ENCODE results near the gene TNXB. TPM values are rescaled to one million over a fixed set of nuclear protein-coding genes. Genes with fewer than 3 reads are reported as not detected.

TNXB gene
- polyA plus RNA-seq, 1 donor from 2014 or later = 3.3 TPM

GRCh38 chr6:32058511-32058963 is 50.6 kb downstream of the TNXB start:
- Histone ChIP-seq H3K27me3 (ENCODE audit: insufficient read depth, low read depth, low read length) (no peaks in the 10 kb centered on the region), H4K20me1 (ENCODE audit: insufficient read depth) (no peaks in the 10 kb centered on the region), H3K9ac (ENCODE audit: low read length) (no peak overlapping the region), H3K36me3 (ENCODE audit: insufficient read depth, low read length) (no peaks in the 10 kb centered on the region), H3K9me3 (ENCODE audit: low read length) (no peaks in the 10 kb centered on the region), H3F3A (ENCODE audit: insufficient read depth, low read length, poor library complexity, severe bottlenecking) (no peaks in the 10 kb centered on the region), H3K4me2 (ENCODE audit: low read length) (no peak overlapping the region), H3K9me2 (ENCODE audit: insufficient read depth, low read length) (no peaks in the 10 kb centered on the region), H3K4me3 (ENCODE audit: low read length) (no peak overlapping the region), H3K27ac (ENCODE audit: low read length) (no peak overlapping the region), H2AFZ (ENCODE audit: low read depth, low read length) (no peak overlapping the region), H3K79me2 (replicated peaks; ENCODE audit: insufficient read depth, low read length) (no peaks in the 10 kb centered on the region)
- TF ChIP-seq REST (IDR thresholded peaks at IDR 0.05; ENCODE audit: borderline replicate concordance) (no peak), SMC3 (conservative IDR thresholded peaks at IDR 0.05; ENCODE audit: poor library complexity) (no peak), POLR2AphosphoS5 (IDR thresholded peaks at IDR 0.05) (no peak), RAD21 (conservative IDR thresholded peaks at IDR 0.05) (no peak), EP300 (conservative IDR thresholded peaks at IDR 0.05; ENCODE audit: poor library complexity, severe bottlenecking) (no peak), TAF1 (IDR thresholded peaks at IDR 0.05; ENCODE audit: low read depth) (no peak)

DNA sequence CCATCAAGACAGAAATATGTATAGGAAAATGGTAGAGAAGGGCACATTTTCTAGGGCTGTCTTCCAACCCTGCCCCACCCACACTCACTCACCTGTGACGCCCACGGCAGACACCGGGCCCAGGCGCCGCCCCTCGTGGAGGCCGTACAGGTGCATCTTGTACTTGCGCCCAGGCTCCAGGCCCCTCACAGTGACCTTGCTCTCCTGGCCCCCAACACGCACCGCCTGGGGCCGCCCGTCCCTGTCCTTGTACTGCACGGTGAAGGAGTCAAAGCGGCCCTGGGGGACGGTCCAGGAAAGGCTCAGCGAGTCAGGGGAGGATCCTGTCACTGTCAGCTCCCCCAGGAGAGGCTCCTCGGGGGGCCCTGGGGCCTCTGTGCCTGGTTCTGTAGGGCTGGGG is 51.2 kb downstream of the TNXB start:
- no peaks in the 10 kb centered on the region for H3K27me3 ChIP-seq (ENCODE audit: insufficient read depth, low read depth, low read length)
- no peak overlapping the region for H3K4me3 ChIP-seq (ENCODE audit: low read length)
- no peaks in the 10 kb centered on the region for H3K36me3 ChIP-seq (ENCODE audit: insufficient read depth, low read length)
- H3K9me2 ChIP-seq (ENCODE audit: insufficient read depth, low read length) = no peaks in the 10 kb centered on the region
- no peaks in the 10 kb centered on the region for H4K20me1 ChIP-seq (ENCODE audit: insufficient read depth)
- H2AFZ ChIP-seq (ENCODE audit: low read depth, low read length) = no peak overlapping the region
- H3K9ac ChIP-seq (ENCODE audit: low read length) = no peak overlapping the region
- H3K27ac ChIP-seq (ENCODE audit: low read length) = no peak overlapping the region
- TF ChIP-seq RAD21 (conservative IDR thresholded peaks at IDR 0.05) (no peak), REST (IDR thresholded peaks at IDR 0.05; ENCODE audit: borderline replicate concordance) (no peak), EP300 (conservative IDR thresholded peaks at IDR 0.05; ENCODE audit: poor library complexity, severe bottlenecking) (no peak), TAF1 (IDR thresholded peaks at IDR 0.05; ENCODE audit: low read depth) (no peak), MXI1 (conservative IDR thresholded peaks at IDR 0.05; ENCODE audit: poor library complexity, severe bottlenecking) (no peak), POLR2AphosphoS5 (IDR thresholded peaks at IDR 0.05) (no peak), SMC3 (conservative IDR thresholded peaks at IDR 0.05; ENCODE audit: poor library complexity) (no peak), EZH2 (IDR thresholded peaks at IDR 0.05; ENCODE audit: borderline replicate concordance, insufficient read depth, low read length, poor library complexity, severe bottlenecking) (no peak)
- TF ChIP-seq, protein P1, sequence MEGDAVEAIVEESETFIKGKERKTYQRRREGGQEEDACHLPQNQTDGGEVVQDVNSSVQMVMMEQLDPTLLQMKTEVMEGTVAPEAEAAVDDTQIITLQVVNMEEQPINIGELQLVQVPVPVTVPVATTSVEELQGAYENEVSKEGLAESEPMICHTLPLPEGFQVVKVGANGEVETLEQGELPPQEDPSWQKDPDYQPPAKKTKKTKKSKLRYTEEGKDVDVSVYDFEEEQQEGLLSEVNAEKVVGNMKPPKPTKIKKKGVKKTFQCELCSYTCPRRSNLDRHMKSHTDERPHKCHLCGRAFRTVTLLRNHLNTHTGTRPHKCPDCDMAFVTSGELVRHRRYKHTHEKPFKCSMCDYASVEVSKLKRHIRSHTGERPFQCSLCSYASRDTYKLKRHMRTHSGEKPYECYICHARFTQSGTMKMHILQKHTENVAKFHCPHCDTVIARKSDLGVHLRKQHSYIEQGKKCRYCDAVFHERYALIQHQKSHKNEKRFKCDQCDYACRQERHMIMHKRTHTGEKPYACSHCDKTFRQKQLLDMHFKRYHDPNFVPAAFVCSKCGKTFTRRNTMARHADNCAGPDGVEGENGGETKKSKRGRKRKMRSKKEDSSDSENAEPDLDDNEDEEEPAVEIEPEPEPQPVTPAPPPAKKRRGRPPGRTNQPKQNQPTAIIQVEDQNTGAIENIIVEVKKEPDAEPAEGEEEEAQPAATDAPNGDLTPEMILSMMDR (IDR thresholded peaks at IDR 0.05; ENCODE audit: poor library complexity, severe bottlenecking) = no peak
- no peak overlapping the region for H3K4me2 ChIP-seq (ENCODE audit: low read length)
- H3F3A ChIP-seq (ENCODE audit: insufficient read depth, low read length, poor library complexity, severe bottlenecking) = no peaks in the 10 kb centered on the region
- no peaks in the 10 kb centered on the region for H3K9me3 ChIP-seq (ENCODE audit: low read length)
- H3K79me2 ChIP-seq (replicated peaks; ENCODE audit: insufficient read depth, low read length) = no peaks in the 10 kb centered on the region

Measured in neural cell (in vitro differentiated cells).